Hepatocyte (in vitro differentiated cells): ENCODE measurements around the gene SH3TC1. TPM values are rescaled to one million over a fixed set of nuclear protein-coding genes. Genes with fewer than 3 reads are reported as not detected.

ENCODE experiments used
- DNase-seq: peaks from one replicate; pipeline ENCODE4 v3.0.0-alpha.2; 2016; ENCODE audit warnings: low spot score
- H2AFZ ChIP-seq: fragments of 200-600 bp; sonication (generic); 2 replicates; pipeline ENCODE4 v1.6.0; 2016; ENCODE audit warnings: antibody characterized with exemption, mild to moderate bottlenecking
- H3K27ac ChIP-seq: fragments of 200-600 bp; sonication (generic); 2 replicates; pipeline ENCODE4 v1.5.1; 2016; ENCODE audit warnings: mild to moderate bottlenecking
- H3K27me3 ChIP-seq: fragments of 200-600 bp; sonication (generic); 2 replicates; pipeline ENCODE4 v1.6.1; 2016
- H3K36me3 ChIP-seq: fragments of 200-600 bp; sonication (generic); replicated peaks from 2 replicates; pipeline ENCODE4 v1.5.1; 2016; ENCODE audit warnings: low read depth; ENCODE audit not compliant: insufficient read depth
- H3K4me1 ChIP-seq: fragments of 200-600 bp; sonication (generic); 2 replicates; pipeline ENCODE4 v1.5.1; 2016; ENCODE audit warnings: mild to moderate bottlenecking, moderate library complexity; ENCODE audit not compliant: insufficient read depth
- H3K4me2 ChIP-seq: fragments of 200-600 bp; sonication (generic); 2 replicates; pipeline ENCODE4 v1.6.0; 2016
- H3K4me3 ChIP-seq: fragments of 200-600 bp; sonication (generic); 2 replicates; pipeline ENCODE4 v1.5.1; 2016; ENCODE audit warnings: mild to moderate bottlenecking
- H3K79me2 ChIP-seq: fragments of 200-600 bp; sonication (generic); 2 replicates; pipeline ENCODE4 v1.6.0; 2017; ENCODE audit warnings: mild to moderate bottlenecking
- H3K9me2 ChIP-seq: fragments of 200-600 bp; sonication (generic); replicated peaks from 2 replicates; pipeline ENCODE4 v1.6.0; 2017; ENCODE audit warnings: mild to moderate bottlenecking; ENCODE audit not compliant: insufficient read depth
- H3K9me3 ChIP-seq: fragments of 200-600 bp; sonication (generic); 2 replicates; pipeline ENCODE4 v1.5.1; 2016; ENCODE audit warnings: low read depth, mild to moderate bottlenecking
- H4K20me1 ChIP-seq: fragments of 200-600 bp; sonication (generic); 2 replicates; pipeline ENCODE4 v1.6.0; 2016; ENCODE audit warnings: mild to moderate bottlenecking; ENCODE audit not compliant: insufficient read depth, poor library complexity, severe bottlenecking
- CTCF ChIP-seq: fragments of 200-600 bp; sonication (generic); IDR thresholded peaks from 2 replicates; pipeline ENCODE4 v1.5.1; 2016; ENCODE audit warnings: antibody characterized with exemption, mild to moderate bottlenecking; ENCODE audit not compliant: poor library complexity
- EZH2 ChIP-seq: fragments of 200-600 bp; sonication (generic); IDR thresholded peaks from 2 replicates; pipeline ENCODE4 v1.6.1; 2016; ENCODE audit warnings: antibody characterized with exemption, mild to moderate bottlenecking, borderline replicate concordance
- EZH2phosphoT487 ChIP-seq: fragments of 200-600 bp; sonication (generic); IDR thresholded peaks from one replicate; pipeline ENCODE4 v1.6.1; 2018; ENCODE audit warnings: antibody characterized with exemption, mild to moderate bottlenecking, low read depth, moderate library complexity; ENCODE audit not compliant: unreplicated experiment, severe bottlenecking
- WGBS: methylation state at CpG from one replicate; pipeline ENCODE4 v1.1.6; 2016; ENCODE audit warnings: low lambda C conversion rate; ENCODE audit errors: missing lambda C conversion rate; 5-methylcytosine and 5-hydroxymethylcytosine counted together
- polyA plus RNA-seq: library from polyadenylated mRNA; unstranded; fragments of >200 nt; fragmentation: Nextera tagmentation; extraction: Ambion mirVana; gene quantifications from 2 replicates; pipeline ENCODE4 v1.2.1, GENCODE V29; 2016
- total RNA-seq: library from RNA; depleted of rRNA; stranded (reverse); fragments of >200 nt; gene quantifications from 2 replicates; pipeline ENCODE4 v1.2.3, GENCODE V29; 2014

Gene SH3TC1
- total and polyA plus RNA-seq, 2 experiments from 2014 or later: 30.3 to 35.4 TPM

GRCh38 chr4:8177956-8178355 lies 21.1 kb upstream of the SH3TC1 start:
- WGBS: 89% methylated on average over 11 of the region's 11 CpGs
- no peaks in the 10 kb centered on the region for H4K20me1 ChIP-seq
- H3K36me3 ChIP-seq: no peaks in the 10 kb centered on the region
- H2AFZ ChIP-seq: no peak overlapping the region
- peaks cover 21% of the 10 kb centered on the region for H3K4me1 ChIP-seq
- DNase-seq: no peak
- no peaks in the 10 kb centered on the region for H3K9me2 ChIP-seq
- H3K9me3 ChIP-seq: no peaks in the 10 kb centered on the region
- no peak overlapping the region for H3K27ac ChIP-seq
- no peak overlapping the region for H3K4me3 ChIP-seq
- TF ChIP-seq EZH2phosphoT487: no peak
- no peaks in the 10 kb centered on the region for H3K79me2 ChIP-seq
- no peak overlapping the region for H3K4me2 ChIP-seq
- H3K27me3 ChIP-seq: no peaks in the 10 kb centered on the region

GRCh38 chr4:8179074-8179473 lies 20.0 kb upstream of the SH3TC1 start:
- Histone ChIP-seq H4K20me1 (no peaks in the 10 kb centered on the region), H3K79me2 (no peaks in the 10 kb centered on the region), H3K27ac (no peak overlapping the region), H3K4me3 (no peak overlapping the region), H3K4me1 (peaks cover 26% of the 10 kb centered on the region), H3K36me3 (no peaks in the 10 kb centered on the region), H2AFZ (no peak overlapping the region), H3K9me3 (no peaks in the 10 kb centered on the region), H3K27me3 (no peaks in the 10 kb centered on the region), H3K4me2 (no peak overlapping the region), H3K9me2 (no peaks in the 10 kb centered on the region)
- WGBS: 88% methylated on average over 10 of the region's 10 CpGs
- DNase-seq: no peak
- TF ChIP-seq EZH2: no peak
- no peak for TF ChIP-seq CTCF
- no peak for TF ChIP-seq EZH2phosphoT487

GRCh38 chr4:8179771-8180170 lies 19.3 kb upstream of the SH3TC1 start:
- H3K27ac ChIP-seq: no peak overlapping the region
- no peaks in the 10 kb centered on the region for H3K36me3 ChIP-seq
- 83% methylated on average over 9 of the region's 9 CpGs for WGBS
- H2AFZ ChIP-seq: no peak overlapping the region
- no peak overlapping the region for H3K4me3 ChIP-seq
- no peak for TF ChIP-seq CTCF
- no peak for TF ChIP-seq EZH2
- no peak for TF ChIP-seq EZH2phosphoT487
- peaks cover 26% of the 10 kb centered on the region for H3K4me1 ChIP-seq
- H3K9me3 ChIP-seq: no peaks in the 10 kb centered on the region
- no peak for DNase-seq
- H3K9me2 ChIP-seq: no peaks in the 10 kb centered on the region
- H4K20me1 ChIP-seq: no peaks in the 10 kb centered on the region
- no peaks in the 10 kb centered on the region for H3K79me2 ChIP-seq
- H3K27me3 ChIP-seq: no peaks in the 10 kb centered on the region
- H3K4me2 ChIP-seq: no peak overlapping the region

- H3K9me3 ChIP-seq: no peaks in the 10 kb centered on the region
- TF ChIP-seq CTCF: no peak
- no peak for TF ChIP-seq EZH2
- no peak for TF ChIP-seq EZH2phosphoT487
- no peak for DNase-seq
These were observed 18.6 kb upstream of the SH3TC1 start for GRCh38 chr4:8180310-8181093.

More at GRCh38 chr4:8180310-8181093, 18.6 kb upstream of the SH3TC1 start:
- H3K27ac ChIP-seq: no peak overlapping the region
- peaks cover 28% of the 10 kb centered on the region for H3K4me1 ChIP-seq
- H3K79me2 ChIP-seq: no peaks in the 10 kb centered on the region
- H3K4me3 ChIP-seq: no peak overlapping the region
- no peak overlapping the region for H3K4me2 ChIP-seq
- H3K36me3 ChIP-seq: no peaks in the 10 kb centered on the region
- no peaks in the 10 kb centered on the region for H3K27me3 ChIP-seq
- H2AFZ ChIP-seq: no peak overlapping the region
- H3K9me2 ChIP-seq: no peaks in the 10 kb centered on the region
- H4K20me1 ChIP-seq: no peaks in the 10 kb centered on the region
- 81% methylated on average over 8 of the region's 8 CpGs for WGBS
